ENCODE data around the gene IL4I1. TPM values are rescaled to one million over a fixed set of nuclear protein-coding genes. Genes with fewer than 3 reads are reported as not detected.

IL4I1 gene
- total and polyA plus RNA-seq, 2 of the 4 experiments (the other 2 are of a cell fraction), result 0.31 to 0.36 TPM

DNA sequence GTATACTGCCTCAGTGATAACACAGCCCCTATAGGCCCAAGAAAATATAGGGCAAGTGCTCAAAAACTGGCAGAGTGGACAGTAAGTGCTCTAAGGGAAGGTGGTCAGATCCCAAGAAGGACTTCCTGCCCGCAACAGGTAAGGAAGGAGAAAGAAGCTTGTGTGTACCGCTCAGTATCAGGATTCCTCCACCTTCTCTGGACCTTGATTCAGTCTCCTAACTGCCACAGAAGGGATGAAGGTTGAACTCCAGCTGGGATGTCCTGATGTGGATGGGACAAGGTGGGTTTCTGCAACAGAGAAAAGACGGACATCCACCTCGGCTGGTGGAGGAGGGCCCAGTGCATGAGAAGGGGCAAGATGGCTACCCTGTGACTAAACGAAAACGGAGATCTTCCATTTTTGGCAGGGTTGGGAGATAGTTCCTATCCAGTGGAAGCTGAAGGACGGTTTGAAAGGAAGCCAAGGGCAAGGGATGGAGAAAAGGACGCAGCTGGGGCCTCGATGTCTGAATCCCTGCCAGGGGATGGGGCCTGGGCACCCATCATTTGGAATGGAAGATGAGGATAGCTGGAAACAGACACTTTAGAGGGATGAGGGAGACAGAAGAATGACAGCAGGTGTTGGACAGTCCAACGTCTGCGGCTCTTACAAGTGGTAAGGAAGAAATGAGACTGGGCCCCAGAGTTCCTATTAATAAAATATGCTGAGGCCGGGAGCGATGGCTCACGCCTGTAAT lies 31.0 kb upstream of the IL4I1 start:
- peaks cover 24% of the 10 kb centered on the region for H3K36me3 ChIP-seq (ENCODE audit: control insufficient read depth, insufficient read depth, low read length)
- no peak overlapping the region for H4K91ac ChIP-seq (ENCODE audit: insufficient read depth, low read depth, low read length)
- intact Hi-C loops (cut with micrococcal nuclease) (no loop called here), dilution Hi-C loops (cut with HindIII; ENCODE audit: low sequenced_read_pairs, unreplicated experiment) (no loop called here), in situ Hi-C loops (cut with MboI; ENCODE audit: low sequenced_read_pairs) (no loop called here)
- BruUV-seq (replicated peaks), result no TSS peak
- peak overlapping the region; percentile 14; the same call in 1 of the 2 replicates for H3K9ac ChIP-seq (ENCODE audit: low read depth, low read length)
- H3K23ac ChIP-seq (ENCODE audit: low read depth, low read length), result peak overlapping the region; percentile 5; the same call in 1 of the 2 replicates
- peak overlapping the region; percentile 56 for H2AK5ac ChIP-seq (ENCODE audit: low read depth, low read length)
- peaks cover 21 to 59% of the 10 kb centered on the region in 2 experiments for H3K79me1 ChIP-seq (ENCODE audit: low read depth in 1 of 2, low read length in 2 of 2)
- H3K18ac ChIP-seq (ENCODE audit: low read depth, low read length), result no peak overlapping the region
- no peak overlapping the region for H2AFZ ChIP-seq (replicated peaks; ENCODE audit: low read length, poor library complexity)
- POLR2A ChIA-PET (ENCODE audit: unreplicated experiment), result no interaction called here
- H3K9me3 ChIP-seq (ENCODE audit: control insufficient read depth, insufficient read depth, low read length), result no peaks in the 10 kb centered on the region
- TF ChIP-seq, protein P1, sequence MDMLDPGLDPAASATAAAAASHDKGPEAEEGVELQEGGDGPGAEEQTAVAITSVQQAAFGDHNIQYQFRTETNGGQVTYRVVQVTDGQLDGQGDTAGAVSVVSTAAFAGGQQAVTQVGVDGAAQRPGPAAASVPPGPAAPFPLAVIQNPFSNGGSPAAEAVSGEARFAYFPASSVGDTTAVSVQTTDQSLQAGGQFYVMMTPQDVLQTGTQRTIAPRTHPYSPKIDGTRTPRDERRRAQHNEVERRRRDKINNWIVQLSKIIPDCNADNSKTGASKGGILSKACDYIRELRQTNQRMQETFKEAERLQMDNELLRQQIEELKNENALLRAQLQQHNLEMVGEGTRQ (IDR thresholded peaks at IDR 0.05; ENCODE audit: low read depth, low read length), result no peak
- no peak for TF ChIP-seq NFE2L2 (IDR thresholded peaks at IDR 0.05; ENCODE audit: low read depth, low read length)
- TF ChIP-seq CEBPB (IDR thresholded peaks at IDR 0.05; ENCODE audit: low read depth, low read length), result no peak
- no peak for TF ChIP-seq SMC3 (IDR thresholded peaks at IDR 0.05; ENCODE audit: low read depth, low read length)
- no peak for TF ChIP-seq MAFK (IDR thresholded peaks at IDR 0.05; ENCODE audit: low read depth, low read length)
- TF ChIP-seq RAD21 (IDR thresholded peaks at IDR 0.05; ENCODE audit: low read length), result no peak
- no peak overlapping the region for H3K56ac ChIP-seq (ENCODE audit: extremely low read depth, insufficient read depth, low read length)
- ATAC-seq (ENCODE audit: low read depth), result no peak
- peaks cover 18% of the 10 kb centered on the region for H4K20me1 ChIP-seq (ENCODE audit: insufficient read depth, low read length)
- H3K4me2 ChIP-seq (ENCODE audit: low read depth, low read length), result no peak overlapping the region; the same call in 1 of the 2 replicates
- H3K4ac ChIP-seq (ENCODE audit: low read depth, low read length), result peak overlapping the region; percentile 17; the same call in 1 of the 2 replicates
- H2BK15ac ChIP-seq (ENCODE audit: low read depth, low read length), result no peak overlapping the region
- no peak overlapping the region for H2BK5ac ChIP-seq (ENCODE audit: low read depth, low read length, poor library complexity, severe bottlenecking)
- 89% methylated on average over 7 of the region's 14 CpGs; no CpG with 5 or more reads in 1 of the 2 experiments for WGBS, 2 experiments (ENCODE audit: extremely low coverage in 2 of 2, insufficient read length in 1 of 2)
- H3K27me3 ChIP-seq (ENCODE audit: control insufficient read depth, insufficient read depth, low read length), result no peaks in the 10 kb centered on the region
- H2BK20ac ChIP-seq (ENCODE audit: low read depth, low read length), result no peak overlapping the region
- H3K4me3 ChIP-seq (ENCODE audit: insufficient read depth, low read depth, low read length), result no peak overlapping the region
- H4K5ac ChIP-seq (ENCODE audit: low read depth, low read length), result no peak overlapping the region
- no peak overlapping the region for H2BK120ac ChIP-seq (ENCODE audit: low read depth, low read length)
- peaks cover 5% of the 10 kb centered on the region for H3K4me1 ChIP-seq (ENCODE audit: control insufficient read depth, insufficient read depth, low read length)
- H3K9me1 ChIP-seq (ENCODE audit: insufficient read depth, low read length), result peaks cover 14% of the 10 kb centered on the region
- H3K27ac ChIP-seq (ENCODE audit: insufficient read depth, low read length), result no peak overlapping the region; the same call in 1 of the 2 replicates
- H3K14ac ChIP-seq (replicated peaks; ENCODE audit: low read depth, low read length), result no peak overlapping the region
- H4K8ac ChIP-seq (ENCODE audit: low read depth in 2 of 2, low read length in 2 of 2), result peak overlapping the region in 1 of 2 experiments; percentile 43; a peak in 1 of 4 replicates
- no peak for DNase-seq
- peak overlapping the region; percentile 86 for H2AK9ac ChIP-seq (replicated peaks; ENCODE audit: low read depth, low read length, poor library complexity)
- CTCF ChIA-PET, result no interaction called here
